Transverse colon (tissue), 4 donors: ENCODE results near the gene CHRNE. TPM values are rescaled to one million over a fixed set of nuclear protein-coding genes. Genes with fewer than 3 reads are reported as not detected.

Experiments
- DNase-seq: peaks from one replicate; pipeline ENCODE4 v3.0.0-alpha.2; 2019
- H3K27ac ChIP-seq, 4 donors: fragments of 200-600 bp; sonication (generic); 2 replicates each; pipeline ENCODE4 v1.5.1; 2016 to 2018; ENCODE audit warnings: inconsistent platforms in 4 of 4
- H3K27me3 ChIP-seq: fragments of 200-600 bp; sonication (generic); 2 replicates; pipeline ENCODE4 v1.5.1; 2017; ENCODE audit warnings: inconsistent platforms
- H3K36me3 ChIP-seq, 4 donors: fragments of 200-600 bp; sonication (generic); 2 replicates each; pipeline ENCODE4 v1.5.1; 2017 to 2019; ENCODE audit warnings: inconsistent platforms in 4 of 4
- H3K4me1 ChIP-seq, 4 donors: fragments of 200-600 bp; sonication (generic); 2 replicates each; pipeline ENCODE4 v1.5.1; 2017 to 2020; ENCODE audit warnings: inconsistent platforms in 4 of 4
- H3K4me3 ChIP-seq, 4 donors: fragments of 200-600 bp; sonication (generic); 1 replicate in 1 of 4; 2 replicates in 3 of 4; pipeline versions ENCODE4 v1.5.1 to v1.6.1; 2017 to 2019; ENCODE audit warnings: inconsistent platforms in 4 of 4
- H3K9me3 ChIP-seq, 2 donors: fragments of 200-600 bp; sonication (generic); 2 replicates each; pipeline ENCODE4 v1.5.1; 2017 to 2019; ENCODE audit warnings: inconsistent platforms in 2 of 2
- EP300 ChIP-seq: sonication (generic); formaldehyde crosslinking; IDR thresholded peaks from one replicate; pipeline ENCODE4 v1.6.1; 2017; ENCODE audit warnings: antibody characterized with exemption, low read depth
- POLR2A ChIP-seq: fragments of 450-650 bp; IDR thresholded peaks from one replicate; pipeline ENCODE4 v1.6.1; 2016; ENCODE audit warnings: antibody characterized with exemption, mild to moderate bottlenecking, moderate library complexity
- POLR2AphosphoS5 ChIP-seq, 3 donors: sonication (generic); formaldehyde crosslinking; IDR thresholded peaks; one replicate each; pipeline ENCODE4 v1.6.1; 2016; ENCODE audit warnings: antibody characterized with exemption in 3 of 3
- WGBS, 2 donors: methylation state at CpG; one replicate each; pipeline ENCODE4 v1.1.5; 2018; ENCODE audit warnings: low coverage in 1 of 2; 5-methylcytosine and 5-hydroxymethylcytosine counted together
- in situ Hi-C, 4 donors: fragments of 200-750 bp; cut with MboI; loops; one replicate each; pipeline versions ENCODE4 v1.15.0 to v1.15.1; 2017; ENCODE audit warnings: low sequenced_read_pairs in 3 of 4, low pct_ligation_motif_present in 1 of 4, low pct_unique_long_range_greater_than_20kb in 1 of 4
- intact Hi-C: fragments of 100-400 bp; cut with DNase I; formaldehyde crosslinking; loops from one replicate; pipeline ENCODE4 v1.15.1; 2023; ENCODE audit warnings: low total_unique reads
- total RNA-seq, 4 donors: library from RNA; depleted of rRNA; stranded (reverse); fragments of >200 nt; gene quantifications; one replicate each; pipeline ENCODE4 v1.1.0, GENCODE V29; 2016
- TF ChIP-seq, protein P1 (sequence below), 5 experiments: fragments of 200-600 bp in 3 of 5; fragments of 450-650 bp in 2 of 5; sonication (generic) in 3 of 5; IDR thresholded peaks; 1 replicate in 2 of 5; 2 replicates in 3 of 5; pipeline ENCODE4 v1.5.1; 2016 to 2017; ENCODE audit warnings: antibody characterized with exemption in 5 of 5, inconsistent platforms in 3 of 5, mild to moderate bottlenecking in 2 of 5, moderate library complexity in 1 of 5

CHRNE gene
- total RNA-seq, 4 donors from 2014 or later = 0.32 TPM; not detected in 3

DNA sequence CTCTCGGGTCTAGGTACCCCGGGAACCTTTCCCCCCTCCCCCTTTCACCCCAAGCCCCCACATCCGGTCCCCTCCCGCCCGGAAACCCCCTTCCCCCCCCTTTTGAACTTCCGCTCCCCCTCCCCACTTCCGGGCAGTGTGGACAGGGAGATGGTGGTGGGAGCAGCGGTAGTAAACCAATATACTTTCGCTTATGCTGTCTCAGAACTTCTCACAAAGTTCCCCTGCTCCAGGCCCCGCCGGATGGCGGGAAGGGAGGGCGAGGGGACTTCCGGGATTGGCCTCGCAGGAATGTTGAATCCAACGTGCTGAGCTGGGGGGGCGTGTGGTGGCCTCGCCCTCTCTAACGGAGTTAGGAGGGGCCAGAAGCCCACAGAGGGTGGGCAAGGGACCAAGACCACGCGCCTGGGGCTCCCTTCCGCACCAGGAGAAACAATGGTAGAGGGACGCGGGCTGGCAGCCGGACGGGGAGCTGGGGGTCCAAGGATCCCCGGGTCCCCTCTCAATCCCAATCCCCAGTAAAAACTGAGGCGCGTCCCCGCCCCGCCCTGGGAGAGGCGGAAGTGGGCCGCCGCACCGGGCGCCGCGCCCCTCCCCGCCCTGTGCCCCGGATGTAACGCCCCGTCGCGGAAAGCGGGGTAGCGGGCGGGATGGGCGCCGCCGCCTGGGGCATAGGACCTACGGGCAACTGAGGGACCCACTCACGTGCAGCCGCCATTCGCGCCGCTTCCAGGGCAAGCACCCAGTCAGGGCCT is 44.7 kb upstream of the CHRNE start:
- peak; percentile 81 for DNase-seq
- no peaks in the 10 kb centered on the region for H3K27me3 ChIP-seq
- WGBS, 2 donors = 1% methylated on average over 49 of the region's 56 CpGs; no CpG with 5 or more reads in 1 of the 2 donors
- in situ Hi-C loops (no loop called here), intact Hi-C loops (no loop called here)
- peak overlapping the region; percentile 95 to 100 (median 100) for H3K27ac ChIP-seq
- peaks cover 29 to 58% (median 40%) of the 10 kb centered on the region in 4 donors for H3K4me1 ChIP-seq
- peaks cover 0 to 6% (median 0%) of the 10 kb centered on the region in 4 donors for H3K36me3 ChIP-seq
- H3K4me3 ChIP-seq = peak overlapping the region; percentile 52 to 100 (median 84)
- no peaks in the 10 kb centered on the region for H3K9me3 ChIP-seq
- TF ChIP-seq EP300 = no peak
- peak in 2 of 3 donors; percentile 3 to 4 for TF ChIP-seq POLR2AphosphoS5 (IDR thresholded peaks at IDR 0.05)
- TF ChIP-seq POLR2A = no peak

DNA sequence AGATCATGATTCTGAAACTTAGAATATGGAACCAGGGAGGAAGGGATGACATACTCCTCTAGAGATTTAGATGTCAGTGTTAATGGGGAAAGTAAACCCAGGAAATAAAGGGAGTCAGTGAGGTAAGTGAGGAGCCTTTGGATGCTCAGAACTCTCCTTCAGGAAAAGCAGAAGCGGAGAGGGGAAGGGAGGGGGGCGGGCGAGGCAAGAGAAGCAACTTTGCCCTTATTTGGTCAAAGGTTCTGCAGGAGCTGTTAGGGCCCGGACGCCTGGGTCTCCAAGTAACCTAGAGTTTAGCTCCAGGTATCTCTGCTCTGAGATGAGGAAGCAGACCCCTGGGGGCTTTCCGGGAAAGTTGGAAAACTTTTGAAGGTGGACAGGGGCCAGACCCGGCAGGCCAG is 44.1 kb upstream of the CHRNE start:
- H3K9me3 ChIP-seq = no peaks in the 10 kb centered on the region
- no peaks in the 10 kb centered on the region for H3K27me3 ChIP-seq
- WGBS, 2 donors = 0% methylated on average over 7 of the region's 7 CpGs; no CpG with 5 or more reads in 1 of the 2 donors
- DNase-seq = no peak
- peaks cover 30 to 63% (median 40%) of the 10 kb centered on the region in 4 donors for H3K4me1 ChIP-seq
- TF ChIP-seq POLR2A (no peak), EP300 (no peak), POLR2AphosphoS5 (IDR thresholded peaks at IDR 0.05) (no peak)
- TF ChIP-seq, protein P1, sequence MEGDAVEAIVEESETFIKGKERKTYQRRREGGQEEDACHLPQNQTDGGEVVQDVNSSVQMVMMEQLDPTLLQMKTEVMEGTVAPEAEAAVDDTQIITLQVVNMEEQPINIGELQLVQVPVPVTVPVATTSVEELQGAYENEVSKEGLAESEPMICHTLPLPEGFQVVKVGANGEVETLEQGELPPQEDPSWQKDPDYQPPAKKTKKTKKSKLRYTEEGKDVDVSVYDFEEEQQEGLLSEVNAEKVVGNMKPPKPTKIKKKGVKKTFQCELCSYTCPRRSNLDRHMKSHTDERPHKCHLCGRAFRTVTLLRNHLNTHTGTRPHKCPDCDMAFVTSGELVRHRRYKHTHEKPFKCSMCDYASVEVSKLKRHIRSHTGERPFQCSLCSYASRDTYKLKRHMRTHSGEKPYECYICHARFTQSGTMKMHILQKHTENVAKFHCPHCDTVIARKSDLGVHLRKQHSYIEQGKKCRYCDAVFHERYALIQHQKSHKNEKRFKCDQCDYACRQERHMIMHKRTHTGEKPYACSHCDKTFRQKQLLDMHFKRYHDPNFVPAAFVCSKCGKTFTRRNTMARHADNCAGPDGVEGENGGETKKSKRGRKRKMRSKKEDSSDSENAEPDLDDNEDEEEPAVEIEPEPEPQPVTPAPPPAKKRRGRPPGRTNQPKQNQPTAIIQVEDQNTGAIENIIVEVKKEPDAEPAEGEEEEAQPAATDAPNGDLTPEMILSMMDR (IDR thresholded peaks at IDR 0.05) = no peak
- in situ Hi-C loops = no loop called here
- peak overlapping the region; percentile 52 to 100 (median 84) for H3K4me3 ChIP-seq
- intact Hi-C loops = no loop called here
- peaks cover 0 to 6% (median 0%) of the 10 kb centered on the region in 4 donors for H3K36me3 ChIP-seq
- peak overlapping the region; percentile 95 to 100 (median 100) for H3K27ac ChIP-seq

DNA sequence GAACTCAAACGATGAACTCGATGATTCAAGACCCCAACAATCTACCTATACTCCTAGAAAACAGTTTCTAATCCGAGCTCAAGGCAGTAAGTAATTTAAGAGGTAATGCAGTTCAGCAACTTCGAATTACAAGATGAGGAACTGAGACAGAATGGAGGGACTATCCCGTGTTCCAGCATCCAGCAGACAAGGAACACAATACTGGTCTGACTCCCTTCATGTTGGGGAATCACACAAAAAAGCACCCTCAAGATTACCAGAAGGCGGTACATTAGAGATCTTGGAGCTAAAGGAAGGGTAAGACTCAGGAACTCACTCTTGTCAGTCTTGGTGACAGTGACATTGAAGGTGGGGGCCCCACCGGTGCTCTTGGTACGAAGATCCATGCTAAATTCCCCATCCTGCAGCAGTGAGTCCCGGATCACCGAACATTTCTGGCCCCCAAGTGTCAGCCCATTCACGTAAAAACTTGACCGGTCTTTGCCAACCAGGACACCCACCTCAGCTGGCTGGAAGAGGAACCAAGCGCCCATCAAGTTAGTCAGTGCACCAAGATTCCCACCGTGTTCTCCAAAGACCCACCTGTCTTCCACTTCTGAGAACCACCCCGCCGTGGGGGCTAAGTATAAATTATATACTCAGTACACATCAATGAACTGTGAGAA is 43.5 kb upstream of the CHRNE start:
- peak; percentile 17 for TF ChIP-seq POLR2A
- TF ChIP-seq, protein P1 (IDR thresholded peaks at IDR 0.05) = no peak
- no peak for TF ChIP-seq POLR2AphosphoS5 (IDR thresholded peaks at IDR 0.05)
- no peak for TF ChIP-seq EP300
- Histone ChIP-seq H3K27me3 (no peaks in the 10 kb centered on the region), H3K27ac (peak overlapping the region; percentile 95 to 100 (median 100)), H3K4me1 (peaks cover 36 to 69% (median 45%) of the 10 kb centered on the region in 4 donors), H3K36me3 (peaks cover 0 to 6% (median 0%) of the 10 kb centered on the region in 4 donors), H3K4me3 (peak overlapping the region; percentile 52 to 100 (median 84)), H3K9me3 (no peaks in the 10 kb centered on the region)
- WGBS, 2 donors = 16 to 40% methylated on average over 4 to 16 of the region's 16 CpGs
- intact Hi-C loops (no loop called here), in situ Hi-C loops (no loop called here)
- DNase-seq = no peak

DNA sequence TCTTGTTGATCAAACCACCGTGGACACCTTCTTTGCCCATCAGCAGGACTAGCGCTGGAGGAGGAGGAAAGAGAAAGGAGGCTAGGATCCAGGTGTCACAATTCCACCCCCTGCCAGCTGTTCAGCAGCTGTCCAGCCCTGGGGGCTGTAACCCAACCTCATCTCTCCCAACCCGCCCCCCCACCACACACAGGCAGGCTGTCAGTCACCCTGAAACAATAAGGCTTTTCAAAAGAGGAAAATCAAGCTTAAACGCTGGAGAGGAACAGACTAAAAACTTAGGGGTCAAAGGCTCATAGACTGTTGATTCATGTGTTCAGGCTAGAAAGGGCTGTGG is 43.0 kb upstream of the CHRNE start:
- peak overlapping the region; percentile 95 to 100 (median 100) for H3K27ac ChIP-seq
- in situ Hi-C loops = no loop called here
- peaks cover 39 to 71% (median 47%) of the 10 kb centered on the region in 4 donors for H3K4me1 ChIP-seq
- TF ChIP-seq EP300 (no peak), POLR2AphosphoS5 (IDR thresholded peaks at IDR 0.05) (no peak), POLR2A (no peak)
- TF ChIP-seq, protein P1 (IDR thresholded peaks at IDR 0.05) = no peak
- peaks cover 0 to 6% (median 0%) of the 10 kb centered on the region in 4 donors for H3K36me3 ChIP-seq
- 0 to 23% methylated on average over 1 to 4 of the region's 4 CpGs for WGBS, 2 donors
- no peaks in the 10 kb centered on the region for H3K27me3 ChIP-seq
- peak overlapping the region in 2 of 4 donors; percentile 77 to 92 for H3K4me3 ChIP-seq
- intact Hi-C loops = no loop called here
- DNase-seq = no peak
- no peaks in the 10 kb centered on the region for H3K9me3 ChIP-seq
